HCT116 (cell line): Measurements from ENCODE around the gene PLK2.

Experiments
- EZH2 ChIP-seq: fragments of 200-600 bp; sonication (generic); IDR thresholded peaks from 2 replicates; pipeline ENCODE4 v1.6.1; 2017; ENCODE audit warnings: antibody characterized with exemption, mixed run types
- POLR2A ChIP-seq: IDR thresholded peaks from 2 replicates; pipeline ENCODE4 v1.7.0; 2011; ENCODE audit warnings: borderline replicate concordance; ENCODE audit not compliant: insufficient read depth, insufficient read length; ENCODE audit errors: extremely low read depth
- POLR2AphosphoS5 ChIP-seq: IDR thresholded peaks from 2 replicates; pipeline ENCODE4 v1.6.1; 2011; ENCODE audit warnings: mild to moderate bottlenecking, low read depth, low read length, moderate library complexity
- TF ChIP-seq, protein P1 (sequence below), 3 experiments: fragments of 200-600 bp in 1 of 3; sonication (generic) in 1 of 3; IDR thresholded peaks in 2 of 3; conservative IDR thresholded peaks in 1 of 3; 2 replicates each; pipeline ENCODE4 v1.5.1; 2012 to 2017; ENCODE audit warnings: low read depth in 2 of 3, low read length in 2 of 3, antibody characterized with exemption in 1 of 3, borderline replicate concordance in 1 of 3, control low read depth in 1 of 3, mild to moderate bottlenecking in 1 of 3, mixed read lengths in 1 of 3, mixed run types in 1 of 3, moderate library complexity in 1 of 3; ENCODE audit not compliant: insufficient read depth in 1 of 3

DNA sequence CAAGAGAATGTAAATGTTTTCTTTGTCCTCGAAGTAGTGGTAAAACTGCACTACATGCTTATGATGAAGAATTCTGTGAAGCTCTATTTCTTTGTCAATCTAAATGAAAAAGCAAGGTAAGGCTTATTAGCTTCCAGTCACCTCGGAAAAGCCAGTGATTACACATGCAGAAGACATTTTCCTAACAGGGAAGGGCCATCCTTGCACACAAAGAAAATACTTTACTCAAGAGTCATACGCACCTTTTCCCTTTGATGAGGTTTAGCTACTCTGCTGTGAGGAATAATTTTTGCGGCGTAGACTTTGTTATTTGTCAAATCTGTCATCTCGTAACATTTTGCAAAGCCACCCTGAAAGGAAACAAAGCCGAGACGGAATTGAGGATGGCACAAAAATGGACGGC, 1.1 kb downstream of the PLK2 start:
- TF ChIP-seq EZH2 (no peak), POLR2A (no peak), POLR2AphosphoS5 (no peak; the same call in 1 of the 2 replicates)
- TF ChIP-seq, protein P1, sequence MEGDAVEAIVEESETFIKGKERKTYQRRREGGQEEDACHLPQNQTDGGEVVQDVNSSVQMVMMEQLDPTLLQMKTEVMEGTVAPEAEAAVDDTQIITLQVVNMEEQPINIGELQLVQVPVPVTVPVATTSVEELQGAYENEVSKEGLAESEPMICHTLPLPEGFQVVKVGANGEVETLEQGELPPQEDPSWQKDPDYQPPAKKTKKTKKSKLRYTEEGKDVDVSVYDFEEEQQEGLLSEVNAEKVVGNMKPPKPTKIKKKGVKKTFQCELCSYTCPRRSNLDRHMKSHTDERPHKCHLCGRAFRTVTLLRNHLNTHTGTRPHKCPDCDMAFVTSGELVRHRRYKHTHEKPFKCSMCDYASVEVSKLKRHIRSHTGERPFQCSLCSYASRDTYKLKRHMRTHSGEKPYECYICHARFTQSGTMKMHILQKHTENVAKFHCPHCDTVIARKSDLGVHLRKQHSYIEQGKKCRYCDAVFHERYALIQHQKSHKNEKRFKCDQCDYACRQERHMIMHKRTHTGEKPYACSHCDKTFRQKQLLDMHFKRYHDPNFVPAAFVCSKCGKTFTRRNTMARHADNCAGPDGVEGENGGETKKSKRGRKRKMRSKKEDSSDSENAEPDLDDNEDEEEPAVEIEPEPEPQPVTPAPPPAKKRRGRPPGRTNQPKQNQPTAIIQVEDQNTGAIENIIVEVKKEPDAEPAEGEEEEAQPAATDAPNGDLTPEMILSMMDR (IDR thresholded peaks at IDR 0.05 in 2 of 3, conservative IDR thresholded peaks at IDR 0.05 in 1 of 3; ENCODE audit: borderline replicate concordance in 1 of 3, insufficient read depth in 1 of 3, low read depth in 2 of 3, low read length in 2 of 3) = no peak
